ENCODE results near the gene ACP4. TPM values are rescaled to one million over a fixed set of nuclear protein-coding genes. Genes with fewer than 3 reads are reported as not detected.
A peak's percentile ranks its signal among the peaks of the same experiment; 100 is the strongest.
"Not testable (repeated sequence)": the region's sequence is repeated elsewhere in the genome, so short reads cannot be mapped to it uniquely, and the experiment has no call there.

Gene ACP4
- total RNA-seq, 2 donors from 2014 or later: not detected

DNA sequence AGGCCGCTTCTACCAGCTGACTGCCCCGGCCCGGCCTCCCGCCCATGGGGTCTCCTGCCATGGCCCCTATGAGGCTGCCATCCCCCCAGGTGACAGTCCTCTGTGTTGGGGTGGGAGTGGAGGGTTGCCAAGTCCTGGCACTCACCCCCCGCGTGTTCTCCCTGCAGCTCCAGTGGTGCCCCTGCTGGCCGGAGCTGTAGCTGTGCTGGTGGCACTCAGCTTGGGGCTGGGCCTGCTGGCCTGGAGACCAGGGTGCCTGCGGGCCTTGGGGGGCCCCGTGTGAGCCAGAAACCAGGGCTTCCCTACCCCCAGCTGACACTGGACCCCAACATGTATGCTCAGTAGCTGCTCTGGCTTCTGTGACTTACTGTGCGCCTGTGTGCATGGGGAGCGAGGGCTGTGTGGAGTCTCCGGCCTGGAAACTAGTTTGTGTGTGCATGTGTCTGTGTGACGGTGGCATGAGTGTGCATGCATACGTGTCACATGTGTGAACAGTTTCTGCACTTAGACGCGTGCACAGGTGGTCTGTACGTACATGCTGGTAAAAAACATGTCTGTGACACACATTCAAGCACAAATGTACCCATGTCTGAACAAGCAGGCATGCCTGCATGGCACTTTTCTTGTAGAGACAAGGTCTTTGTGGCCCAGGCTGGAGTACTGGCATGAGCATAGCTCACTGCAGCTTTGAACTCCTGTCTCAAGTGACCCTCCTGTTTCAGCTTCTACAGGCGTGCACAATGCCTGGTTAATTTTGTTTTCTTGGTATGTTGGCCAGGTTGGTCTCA is 4.9 kb downstream of the ACP4 start:
- DNase-seq: no peak
- ATAC-seq: peak; percentile 44
- intact Hi-C loops (cut with DNase I, micrococcal nuclease): no loop called here

DNA sequence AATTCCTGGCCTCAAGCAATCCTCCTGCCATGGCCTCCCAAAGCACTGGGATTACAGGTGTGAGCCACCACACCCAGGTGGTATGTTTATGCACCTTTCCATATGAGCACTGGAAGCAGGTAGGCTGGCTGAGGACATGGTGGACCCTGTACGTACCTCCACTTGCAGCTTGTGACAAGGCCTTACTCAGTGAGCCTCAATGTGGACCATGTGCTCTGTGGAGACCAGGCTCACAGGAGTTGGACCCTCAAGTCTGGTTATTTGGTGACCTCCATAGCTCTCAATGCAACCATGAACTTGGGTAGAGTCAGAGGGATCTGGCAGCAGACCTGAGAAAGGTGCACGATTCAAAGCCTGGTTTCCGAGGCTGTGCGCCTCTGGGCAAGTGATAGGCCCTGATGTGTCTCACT is 5.5 kb downstream of the ACP4 start:
- ATAC-seq (no peak), DNase-seq (no peak)
- intact Hi-C loops (cut with DNase I, micrococcal nuclease): no loop called here

- DNase-seq (no peak), ATAC-seq (no peak)
- intact Hi-C loops (cut with DNase I, micrococcal nuclease): no loop called here
Observed at GRCh38 chr19:50796128-50796633, 6.0 kb downstream of the ACP4 start.

- DNase-seq (no peak), ATAC-seq (no peak)
- intact Hi-C loops (cut with DNase I, micrococcal nuclease): no loop called here
Observed at GRCh38 chr19:50796634-50797428, 6.6 kb downstream of the ACP4 start.

GRCh38 chr19:50797429-50797780 is 7.2 kb downstream of the ACP4 start:
- intact Hi-C loops (cut with DNase I, micrococcal nuclease): no loop called here
- ATAC-seq: no peak
- no peak for DNase-seq

GRCh38 chr19:50797781-50798658 is 7.8 kb downstream of the ACP4 start:
- DNase-seq: no peak
- ATAC-seq: no peak
- intact Hi-C loops (cut with DNase I, micrococcal nuclease): no loop called here

GRCh38 chr19:50798659-50799546 is 8.7 kb downstream of the ACP4 start:
- intact Hi-C loops (cut with DNase I, micrococcal nuclease): no loop called here
- no peak for DNase-seq
- ATAC-seq: no peak

- ATAC-seq: no peak
- intact Hi-C loops (cut with DNase I, micrococcal nuclease): no loop called here
- no peak for DNase-seq
Observed at GRCh38 chr19:50799547-50799851, 9.3 kb downstream of the ACP4 start.

DNA sequence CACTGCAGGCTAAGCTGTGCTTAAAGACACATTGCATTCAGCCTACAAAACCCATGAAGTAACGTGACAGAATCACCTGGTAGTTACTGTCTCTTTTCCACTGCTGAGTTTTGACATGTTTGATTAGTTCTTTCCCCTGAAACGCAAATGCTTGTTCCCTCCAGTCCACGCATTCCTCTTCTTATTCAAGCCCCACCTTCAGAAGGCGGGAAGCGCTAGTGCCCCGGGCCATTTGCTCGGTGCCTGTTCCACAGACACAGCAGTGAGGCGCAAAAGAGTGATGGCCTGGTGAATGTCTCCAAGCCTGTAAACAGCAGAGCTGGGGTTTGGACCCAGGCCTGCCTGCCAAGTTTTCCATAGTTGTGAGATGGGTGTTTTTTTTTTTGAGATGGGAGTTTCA is 10.9 kb downstream of the ACP4 start:
- no peak for DNase-seq
- intact Hi-C loops (cut with DNase I, micrococcal nuclease): no loop called here
- no peak for ATAC-seq

DNA sequence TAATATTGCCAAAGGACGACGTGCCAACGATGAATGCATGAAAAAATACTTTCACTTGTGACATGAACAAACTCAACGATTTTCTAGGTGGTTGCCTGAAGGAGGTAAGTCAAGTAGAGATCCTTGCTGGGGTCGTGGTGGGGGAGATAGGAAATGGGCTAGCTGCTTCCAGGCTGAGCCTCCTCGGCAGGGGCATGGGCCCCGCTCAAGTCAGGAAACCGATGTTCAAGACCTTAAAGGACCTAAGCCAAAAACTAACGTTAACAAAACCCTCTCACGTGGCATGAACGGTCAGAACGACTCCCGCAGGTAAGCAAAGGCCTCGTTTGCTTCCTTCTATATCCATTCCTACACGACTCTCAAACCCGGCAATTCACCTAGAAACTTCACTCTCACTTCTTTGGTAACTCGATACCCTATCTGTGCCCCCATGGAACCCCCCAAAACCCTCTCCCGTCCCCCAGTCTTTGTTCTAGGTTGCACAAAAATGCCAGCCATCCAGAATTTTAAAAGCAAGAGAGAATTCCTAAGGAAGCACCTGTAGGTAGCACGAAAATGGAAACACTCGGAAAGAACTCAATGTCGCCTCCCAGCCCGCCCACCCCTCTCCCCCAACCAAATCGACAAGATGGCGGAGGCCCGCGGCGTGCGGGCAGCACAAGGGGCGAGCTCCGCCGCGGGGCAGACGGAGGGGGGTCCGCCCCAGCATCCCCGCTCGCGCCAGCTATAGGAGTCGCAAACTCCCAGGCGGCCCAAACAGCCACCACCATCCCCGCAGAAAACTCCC is 13.6 kb downstream of the ACP4 start:
- peak; percentile 17 for ATAC-seq
- DNase-seq: no peak
- intact Hi-C loops (cut with DNase I, micrococcal nuclease): no loop called here

GRCh38 chr19:50804420-50805272 is 14.4 kb downstream of the ACP4 start:
- ATAC-seq: peak; percentile 96
- DNase-seq: peak; percentile 99
- intact Hi-C loops (cut with DNase I, micrococcal nuclease): no loop called here

- ATAC-seq (no peak), DNase-seq (no peak)
- intact Hi-C loops (cut with DNase I, micrococcal nuclease): no loop called here
Observed at GRCh38 chr19:50808856-50809255, 18.6 kb downstream of the ACP4 start.

- intact Hi-C loops (cut with DNase I, micrococcal nuclease); DNase-seq: not testable (repeated sequence)
Observed at GRCh38 chr19:50811622-50812238, 21.5 kb downstream of the ACP4 start.

GRCh38 chr19:50812474-50812873 is 22.3 kb downstream of the ACP4 start:
- intact Hi-C loops (cut with DNase I, micrococcal nuclease): no loop called here
- DNase-seq: no peak
- ATAC-seq: no peak

More at GRCh38 chr19:50811622-50812238, 21.5 kb downstream of the ACP4 start:
- not testable (repeated sequence) for ATAC-seq

DNA sequence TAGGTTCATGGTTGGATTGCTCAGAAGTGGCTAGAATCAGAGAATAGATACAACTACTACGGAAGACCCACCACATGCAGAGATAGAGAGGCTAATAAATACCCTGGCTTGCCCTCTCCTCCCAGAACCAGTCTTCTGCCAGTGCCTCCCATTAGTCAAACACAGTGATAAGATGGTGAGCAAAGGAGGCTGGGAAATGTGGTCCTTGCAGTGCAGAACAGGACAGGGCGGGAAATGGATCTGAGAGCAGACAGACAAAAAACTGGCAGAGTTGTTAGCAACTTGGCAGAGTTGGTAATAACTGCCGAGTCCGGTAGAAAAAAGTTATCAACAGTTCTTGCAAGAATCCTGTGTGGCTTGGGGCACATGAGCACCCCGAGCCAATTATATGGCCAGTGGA is 24.7 kb downstream of the ACP4 start:
- no peak for ATAC-seq

DNA sequence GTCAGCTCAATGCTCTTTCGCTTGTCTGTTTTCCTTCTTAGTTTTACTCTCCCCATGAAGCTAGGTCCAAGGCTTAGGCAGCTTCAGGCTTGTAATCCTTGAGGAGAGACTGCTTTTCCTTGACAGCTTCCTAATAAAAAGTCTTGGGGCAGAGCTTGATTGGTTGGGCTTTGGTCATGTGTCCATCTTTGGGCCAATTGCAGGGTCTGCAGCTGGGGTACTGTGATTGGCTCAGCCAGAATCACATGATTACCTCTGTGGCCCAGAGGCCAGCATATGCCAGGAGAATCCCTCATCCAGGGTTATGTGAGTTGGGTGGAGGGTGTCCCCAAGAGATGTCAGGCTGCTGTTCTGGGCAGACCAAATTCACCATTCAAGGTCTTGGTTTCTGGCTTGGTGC is 25.2 kb downstream of the ACP4 start:
- ATAC-seq (no peak), DNase-seq (no peak)
- intact Hi-C loops (cut with DNase I, micrococcal nuclease): no loop called here

More for the DNA sequence above, 24.7 kb downstream of the ACP4 start:
- intact Hi-C loops (cut with DNase I, micrococcal nuclease): no loop called here
- no peak for DNase-seq

All from left colon (tissue), 2 donors.